SK-N-SH treated with all-trans-retinoic acid at 6 μM for 48 hours (cell line): ENCODE results near the gene PRSS8.

ENCODE experiments used
- ATAC-seq: fragments of 200-7000 bp; cut with Tn5 transposase; 3 replicates; pipeline ENCODE4 v1.9.1; 2020; ENCODE audit warnings: mild to moderate bottlenecking, moderate library complexity
- ARNTL ChIP-seq: fragments of 450-650 bp; formaldehyde crosslinking; IDR thresholded peaks from 2 replicates; pipeline ENCODE4 v1.5.0; 2020; ENCODE audit warnings: low read depth, mild to moderate bottlenecking, moderate library complexity, borderline replicate concordance
- BACH2 ChIP-seq: fragments of 250-450 bp; sonication (Bioruptor Pico); IDR thresholded peaks from 2 replicates; pipeline ENCODE4 v1.9.0; 2021; ENCODE audit warnings: mild to moderate bottlenecking, borderline replicate concordance
- ESRRG ChIP-seq: fragments of 250-450 bp; sonication (Bioruptor Pico); IDR thresholded peaks from 2 replicates; pipeline ENCODE4 v1.6.1; 2021; ENCODE audit warnings: mild to moderate bottlenecking
- GLIS3 ChIP-seq: fragments of 250-450 bp; sonication (Bioruptor Pico); IDR thresholded peaks from 2 replicates; pipeline ENCODE4 v1.5.0; 2020; ENCODE audit warnings: mild to moderate bottlenecking, moderate library complexity
- ISL1 ChIP-seq: fragments of 250-450 bp; sonication (Bioruptor Pico); IDR thresholded peaks from 2 replicates; pipeline ENCODE4 v2.1.2; 2022; ENCODE audit warnings: mild to moderate bottlenecking, moderate library complexity
- OSR1 ChIP-seq: fragments of 250-450 bp; sonication (Bioruptor Pico); IDR thresholded peaks from 2 replicates; pipeline ENCODE4 v1.8.0; 2022; ENCODE audit warnings: moderate library complexity, mild to moderate bottlenecking, inconsistent platforms
- PPARA ChIP-seq: fragments of 250-450 bp; sonication (Bioruptor Pico); IDR thresholded peaks from 2 replicates; pipeline ENCODE4 v1.5.0; 2020; ENCODE audit warnings: mild to moderate bottlenecking, borderline replicate concordance
- RARB ChIP-seq: fragments of 250-450 bp; sonication (Bioruptor Pico); IDR thresholded peaks from 2 replicates; pipeline ENCODE4 v1.8.0; 2021; ENCODE audit warnings: mild to moderate bottlenecking, moderate library complexity
- SNAI2 ChIP-seq: fragments of 250-450 bp; sonication (Bioruptor Pico); IDR thresholded peaks from 2 replicates; pipeline ENCODE4 v1.5.0; 2020; ENCODE audit warnings: mild to moderate bottlenecking, moderate library complexity
- TCF4 ChIP-seq: fragments of 250-450 bp; sonication (Bioruptor Pico); IDR thresholded peaks from 2 replicates; pipeline ENCODE4 v1.8.0; 2021; ENCODE audit warnings: mild to moderate bottlenecking, moderate library complexity, borderline replicate concordance
- TOX ChIP-seq: fragments of 250-450 bp; sonication (Bioruptor Pico); IDR thresholded peaks from 2 replicates; pipeline ENCODE4 v1.8.0; 2021; ENCODE audit warnings: mild to moderate bottlenecking, moderate library complexity, borderline replicate concordance
- ZC3H10 ChIP-seq: fragments of 250-450 bp; sonication (Bioruptor Pico); IDR thresholded peaks from 2 replicates; pipeline ENCODE4 v1.5.1; 2021; ENCODE audit warnings: mild to moderate bottlenecking, moderate library complexity
- ZFP3 ChIP-seq: fragments of 250-450 bp; sonication (Bioruptor Pico); IDR thresholded peaks from 2 replicates; pipeline ENCODE4 v1.5.0; 2020; ENCODE audit warnings: mild to moderate bottlenecking, moderate library complexity
- ZFP30 ChIP-seq: fragments of 450-650 bp; formaldehyde crosslinking; IDR thresholded peaks from 2 replicates; pipeline ENCODE4 v1.5.0; 2022; ENCODE audit warnings: mild to moderate bottlenecking, moderate library complexity
- ZNF565 ChIP-seq: fragments of 450-650 bp; formaldehyde crosslinking; conservative IDR thresholded peaks from 2 replicates; pipeline ENCODE4 v1.5.0; 2020; ENCODE audit warnings: low read depth, mild to moderate bottlenecking, moderate library complexity
- ZNF70 ChIP-seq: fragments of 450-650 bp; formaldehyde crosslinking; IDR thresholded peaks from 2 replicates; pipeline ENCODE4 v1.5.0; 2020; ENCODE audit warnings: mild to moderate bottlenecking, moderate library complexity
- ZNF8 ChIP-seq: fragments of 450-650 bp; formaldehyde crosslinking; IDR thresholded peaks from 2 replicates; pipeline ENCODE4 v1.5.0; 2020; ENCODE audit warnings: mild to moderate bottlenecking, moderate library complexity
- TF ChIP-seq, protein P1 (sequence below): fragments of 250-450 bp; sonication (Bioruptor Pico); IDR thresholded peaks from 2 replicates; pipeline ENCODE4 v1.8.0; 2021; ENCODE audit warnings: low read depth, mild to moderate bottlenecking, moderate library complexity, borderline replicate concordance
- TF ChIP-seq, protein P2 (sequence below): fragments of 250-450 bp; sonication (Bioruptor Pico); IDR thresholded peaks from 2 replicates; pipeline ENCODE4 v1.5.1; 2020; ENCODE audit warnings: low read depth, mild to moderate bottlenecking, moderate library complexity
- TF ChIP-seq, protein P3 (sequence below): fragments of 250-450 bp; sonication (Bioruptor Pico); IDR thresholded peaks from 2 replicates; pipeline ENCODE4 v1.5.1; 2021; ENCODE audit warnings: mild to moderate bottlenecking, moderate library complexity
- TF ChIP-seq, protein P4 (sequence below): fragments of 250-450 bp; sonication (Bioruptor Pico); IDR thresholded peaks from 2 replicates; pipeline ENCODE4 v1.5.0; 2020; ENCODE audit warnings: mild to moderate bottlenecking, moderate library complexity
- TF ChIP-seq, protein P5 (sequence below): fragments of 250-450 bp; sonication (Bioruptor Pico); IDR thresholded peaks from 2 replicates; pipeline ENCODE4 v1.8.0; 2020; ENCODE audit warnings: mild to moderate bottlenecking, moderate library complexity, borderline replicate concordance

Gene PRSS8

DNA sequence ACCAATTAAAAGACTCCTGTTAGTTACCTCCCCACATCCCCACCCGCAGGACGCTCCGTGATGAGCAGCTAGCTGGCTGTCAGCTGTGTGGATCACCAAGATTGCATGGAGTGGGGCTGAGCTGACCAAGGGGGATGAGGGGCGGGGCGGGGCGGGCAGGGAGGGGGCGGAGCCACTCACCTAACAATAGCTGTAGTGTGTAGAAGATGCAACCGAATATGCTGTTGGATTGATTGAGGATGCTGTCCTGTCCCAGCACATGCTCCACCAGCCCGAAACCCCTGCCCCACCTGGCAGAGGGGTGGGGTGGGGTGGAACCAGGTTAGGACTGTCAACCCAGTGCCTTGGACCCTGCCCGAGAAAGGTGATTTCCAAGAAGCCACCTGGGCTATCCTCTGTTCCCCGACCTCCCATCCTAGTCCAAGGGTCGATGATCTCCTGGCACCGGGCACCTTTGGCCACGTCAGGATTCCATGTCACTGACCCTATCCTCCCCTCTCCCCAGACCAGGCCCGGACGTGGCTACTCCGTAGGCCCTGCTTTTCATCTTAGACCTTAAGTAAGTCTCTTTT lies 42.3 kb downstream of the PRSS8 start:
- TF ChIP-seq, protein P1, sequence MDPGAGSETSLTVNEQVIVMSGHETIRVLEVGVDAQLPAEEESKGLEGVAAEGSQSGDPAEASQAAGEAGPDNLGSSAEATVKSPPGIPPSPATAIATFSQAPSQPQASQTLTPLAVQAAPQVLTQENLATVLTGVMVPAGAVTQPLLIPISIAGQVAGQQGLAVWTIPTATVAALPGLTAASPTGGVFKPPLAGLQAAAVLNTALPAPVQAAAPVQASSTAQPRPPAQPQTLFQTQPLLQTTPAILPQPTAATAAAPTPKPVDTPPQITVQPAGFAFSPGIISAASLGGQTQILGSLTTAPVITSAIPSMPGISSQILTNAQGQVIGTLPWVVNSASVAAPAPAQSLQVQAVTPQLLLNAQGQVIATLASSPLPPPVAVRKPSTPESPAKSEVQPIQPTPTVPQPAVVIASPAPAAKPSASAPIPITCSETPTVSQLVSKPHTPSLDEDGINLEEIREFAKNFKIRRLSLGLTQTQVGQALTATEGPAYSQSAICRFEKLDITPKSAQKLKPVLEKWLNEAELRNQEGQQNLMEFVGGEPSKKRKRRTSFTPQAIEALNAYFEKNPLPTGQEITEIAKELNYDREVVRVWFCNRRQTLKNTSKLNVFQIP, result no peak
- TF ChIP-seq, protein P2, sequence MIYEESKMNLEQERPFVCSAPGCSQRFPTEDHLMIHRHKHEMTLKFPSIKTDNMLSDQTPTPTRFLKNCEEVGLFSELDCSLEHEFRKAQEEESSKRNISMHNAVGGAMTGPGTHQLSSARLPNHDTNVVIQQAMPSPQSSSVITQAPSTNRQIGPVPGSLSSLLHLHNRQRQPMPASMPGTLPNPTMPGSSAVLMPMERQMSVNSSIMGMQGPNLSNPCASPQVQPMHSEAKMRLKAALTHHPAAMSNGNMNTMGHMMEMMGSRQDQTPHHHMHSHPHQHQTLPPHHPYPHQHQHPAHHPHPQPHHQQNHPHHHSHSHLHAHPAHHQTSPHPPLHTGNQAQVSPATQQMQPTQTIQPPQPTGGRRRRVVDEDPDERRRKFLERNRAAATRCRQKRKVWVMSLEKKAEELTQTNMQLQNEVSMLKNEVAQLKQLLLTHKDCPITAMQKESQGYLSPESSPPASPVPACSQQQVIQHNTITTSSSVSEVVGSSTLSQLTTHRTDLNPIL (CRISPR knock-in tag), result no peak
- TF ChIP-seq, protein P3, sequence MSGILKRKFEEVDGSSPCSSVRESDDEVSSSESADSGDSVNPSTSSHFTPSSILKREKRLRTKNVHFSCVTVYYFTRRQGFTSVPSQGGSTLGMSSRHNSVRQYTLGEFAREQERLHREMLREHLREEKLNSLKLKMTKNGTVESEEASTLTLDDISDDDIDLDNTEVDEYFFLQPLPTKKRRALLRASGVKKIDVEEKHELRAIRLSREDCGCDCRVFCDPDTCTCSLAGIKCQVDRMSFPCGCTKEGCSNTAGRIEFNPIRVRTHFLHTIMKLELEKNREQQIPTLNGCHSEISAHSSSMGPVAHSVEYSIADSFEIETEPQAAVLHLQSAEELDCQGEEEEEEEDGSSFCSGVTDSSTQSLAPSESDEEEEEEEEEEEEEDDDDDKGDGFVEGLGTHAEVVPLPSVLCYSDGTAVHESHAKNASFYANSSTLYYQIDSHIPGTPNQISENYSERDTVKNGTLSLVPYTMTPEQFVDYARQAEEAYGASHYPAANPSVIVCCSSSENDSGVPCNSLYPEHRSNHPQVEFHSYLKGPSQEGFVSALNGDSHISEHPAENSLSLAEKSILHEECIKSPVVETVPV (CRISPR knock-in tag), result no peak
- TF ChIP-seq ESRRG (no peak), TCF4 (CRISPR knock-in tag) (no peak), ZC3H10 (no peak), ZNF70 (no peak), ISL1 (CRISPR knock-in tag) (no peak), ZFP3 (CRISPR knock-in tag) (no peak), TOX (CRISPR knock-in tag) (no peak), ARNTL (CRISPR knock-in tag) (no peak), SNAI2 (no peak), RARB (CRISPR knock-in tag) (no peak), BACH2 (no peak), ZFP30 (CRISPR knock-in tag) (no peak), GLIS3 (CRISPR knock-in tag) (no peak), PPARA (CRISPR knock-in tag) (no peak), ZNF565 (no peak)
- TF ChIP-seq, protein P4, sequence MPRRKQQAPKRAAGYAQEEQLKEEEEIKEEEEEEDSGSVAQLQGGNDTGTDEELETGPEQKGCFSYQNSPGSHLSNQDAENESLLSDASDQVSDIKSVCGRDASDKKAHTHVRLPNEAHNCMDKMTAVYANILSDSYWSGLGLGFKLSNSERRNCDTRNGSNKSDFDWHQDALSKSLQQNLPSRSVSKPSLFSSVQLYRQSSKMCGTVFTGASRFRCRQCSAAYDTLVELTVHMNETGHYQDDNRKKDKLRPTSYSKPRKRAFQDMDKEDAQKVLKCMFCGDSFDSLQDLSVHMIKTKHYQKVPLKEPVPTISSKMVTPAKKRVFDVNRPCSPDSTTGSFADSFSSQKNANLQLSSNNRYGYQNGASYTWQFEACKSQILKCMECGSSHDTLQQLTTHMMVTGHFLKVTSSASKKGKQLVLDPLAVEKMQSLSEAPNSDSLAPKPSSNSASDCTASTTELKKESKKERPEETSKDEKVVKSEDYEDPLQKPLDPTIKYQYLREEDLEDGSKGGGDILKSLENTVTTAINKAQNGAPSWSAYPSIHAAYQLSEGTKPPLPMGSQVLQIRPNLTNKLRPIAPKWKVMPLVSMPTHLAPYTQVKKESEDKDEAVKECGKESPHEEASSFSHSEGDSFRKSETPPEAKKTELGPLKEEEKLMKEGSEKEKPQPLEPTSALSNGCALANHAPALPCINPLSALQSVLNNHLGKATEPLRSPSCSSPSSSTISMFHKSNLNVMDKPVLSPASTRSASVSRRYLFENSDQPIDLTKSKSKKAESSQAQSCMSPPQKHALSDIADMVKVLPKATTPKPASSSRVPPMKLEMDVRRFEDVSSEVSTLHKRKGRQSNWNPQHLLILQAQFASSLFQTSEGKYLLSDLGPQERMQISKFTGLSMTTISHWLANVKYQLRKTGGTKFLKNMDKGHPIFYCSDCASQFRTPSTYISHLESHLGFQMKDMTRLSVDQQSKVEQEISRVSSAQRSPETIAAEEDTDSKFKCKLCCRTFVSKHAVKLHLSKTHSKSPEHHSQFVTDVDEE, result no peak
- TF ChIP-seq, protein P5, sequence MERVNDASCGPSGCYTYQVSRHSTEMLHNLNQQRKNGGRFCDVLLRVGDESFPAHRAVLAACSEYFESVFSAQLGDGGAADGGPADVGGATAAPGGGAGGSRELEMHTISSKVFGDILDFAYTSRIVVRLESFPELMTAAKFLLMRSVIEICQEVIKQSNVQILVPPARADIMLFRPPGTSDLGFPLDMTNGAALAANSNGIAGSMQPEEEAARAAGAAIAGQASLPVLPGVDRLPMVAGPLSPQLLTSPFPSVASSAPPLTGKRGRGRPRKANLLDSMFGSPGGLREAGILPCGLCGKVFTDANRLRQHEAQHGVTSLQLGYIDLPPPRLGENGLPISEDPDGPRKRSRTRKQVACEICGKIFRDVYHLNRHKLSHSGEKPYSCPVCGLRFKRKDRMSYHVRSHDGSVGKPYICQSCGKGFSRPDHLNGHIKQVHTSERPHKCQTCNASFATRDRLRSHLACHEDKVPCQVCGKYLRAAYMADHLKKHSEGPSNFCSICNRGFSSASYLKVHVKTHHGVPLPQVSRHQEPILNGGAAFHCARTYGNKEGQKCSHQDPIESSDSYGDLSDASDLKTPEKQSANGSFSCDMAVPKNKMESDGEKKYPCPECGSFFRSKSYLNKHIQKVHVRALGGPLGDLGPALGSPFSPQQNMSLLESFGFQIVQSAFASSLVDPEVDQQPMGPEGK (CRISPR knock-in tag), result no peak
- peak; percentile 41 for ATAC-seq

DNA sequence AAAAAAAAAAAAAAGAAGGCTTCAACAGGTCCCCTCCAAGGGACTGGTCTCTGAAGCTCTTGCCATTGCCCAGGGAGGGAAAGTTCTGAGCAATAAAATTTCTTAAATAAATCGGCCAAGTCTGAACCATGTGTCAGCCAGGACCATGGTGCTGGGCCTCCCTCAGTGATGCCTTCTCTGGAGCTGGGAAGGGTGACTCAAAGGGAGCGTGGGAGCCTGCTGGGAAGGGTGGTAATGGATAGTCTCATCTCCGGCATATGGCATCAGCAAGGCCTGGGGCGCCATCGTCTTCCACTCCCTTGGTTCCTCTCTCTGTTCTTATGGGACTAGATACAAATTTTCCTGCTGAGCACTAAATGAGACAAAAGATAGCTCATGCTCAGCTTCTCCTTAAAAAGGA lies 43.2 kb downstream of the PRSS8 start:
- no peak for ATAC-seq
- TF ChIP-seq ISL1 (CRISPR knock-in tag) (no peak), GLIS3 (CRISPR knock-in tag) (no peak)

DNA sequence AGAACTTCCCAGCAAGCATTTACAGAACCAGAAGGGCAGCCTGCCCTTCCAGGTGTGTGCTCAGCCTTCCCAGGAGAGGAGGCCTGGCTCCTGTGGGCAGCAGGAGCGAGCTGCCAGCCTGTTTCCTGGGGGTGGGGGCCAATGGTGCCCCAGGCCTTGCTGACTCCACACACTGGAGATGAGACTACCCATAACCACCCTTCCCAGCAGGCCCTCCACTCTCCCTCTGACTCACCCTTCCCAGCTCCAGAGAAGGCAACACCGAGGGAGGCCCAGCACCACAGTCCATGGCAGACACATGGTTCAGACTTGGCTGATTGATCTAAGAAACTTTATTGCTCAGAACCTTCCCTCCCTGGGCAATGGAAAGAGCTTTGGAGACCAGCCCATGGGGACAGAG lies 45.0 kb downstream of the PRSS8 start:
- no peak for ATAC-seq
- TF ChIP-seq OSR1 (CRISPR knock-in tag) (no peak), TCF4 (CRISPR knock-in tag) (no peak), ZC3H10 (no peak)
- TF ChIP-seq, all 23 proteins: peak for 0

DNA sequence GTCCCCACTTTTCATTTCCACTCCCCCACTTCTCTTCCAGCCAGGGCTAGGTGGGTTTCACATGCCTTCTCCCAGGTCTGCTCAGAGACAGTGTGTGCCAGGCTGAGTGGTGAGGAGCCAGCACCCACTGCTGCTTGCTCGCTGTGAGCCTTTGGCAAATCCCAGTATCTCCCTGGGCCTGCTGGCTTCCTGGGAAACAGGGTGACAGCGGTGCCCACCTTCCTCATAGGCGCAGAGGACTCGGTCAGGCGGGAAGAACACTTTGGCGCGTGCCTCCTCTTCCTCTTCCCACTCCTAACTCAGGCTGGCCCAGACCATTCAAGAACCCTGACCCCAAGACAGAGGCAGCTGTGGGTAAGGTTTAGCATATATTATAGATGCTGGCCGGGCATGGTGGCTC lies 46.3 kb downstream of the PRSS8 start:
- no peak for ATAC-seq
- TF ChIP-seq, protein P3 (CRISPR knock-in tag), result no peak
- TF ChIP-seq OSR1 (CRISPR knock-in tag), result no peak
- TF ChIP-seq ZNF565, result no peak
- no peak for TF ChIP-seq TOX (CRISPR knock-in tag)
- TF ChIP-seq, protein P1, result no peak
- no peak for TF ChIP-seq ZNF8 (CRISPR knock-in tag)
- no peak for TF ChIP-seq TCF4 (CRISPR knock-in tag)
- TF ChIP-seq ZNF70, result no peak
- no peak for TF ChIP-seq PPARA (CRISPR knock-in tag)
- no peak for TF ChIP-seq ISL1 (CRISPR knock-in tag)
- TF ChIP-seq ARNTL (CRISPR knock-in tag), result no peak
- no peak for TF ChIP-seq BACH2
